ENCODE data around the gene QKI.

DNA sequence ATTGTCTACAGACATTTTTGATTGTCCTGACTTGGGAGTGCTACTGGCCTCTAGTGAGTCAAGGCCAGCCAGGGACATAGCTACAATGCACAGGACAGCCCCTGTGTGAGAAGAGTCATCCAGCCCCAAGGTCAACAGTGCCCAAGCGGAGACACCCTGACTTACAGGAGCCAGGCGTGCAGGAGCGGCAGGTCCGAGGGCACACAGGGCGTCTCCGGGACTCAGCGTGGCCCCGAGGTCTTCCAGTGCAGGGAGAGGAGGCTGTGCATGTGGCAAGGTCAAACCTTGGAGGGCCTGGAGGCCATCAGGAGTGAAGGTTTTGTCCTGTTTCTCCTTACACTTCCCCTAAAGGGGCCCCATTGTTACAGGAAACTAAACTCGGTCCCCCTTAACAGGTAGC, 41.3 kb upstream of the QKI start:
- TF ChIP-seq, protein P1, sequence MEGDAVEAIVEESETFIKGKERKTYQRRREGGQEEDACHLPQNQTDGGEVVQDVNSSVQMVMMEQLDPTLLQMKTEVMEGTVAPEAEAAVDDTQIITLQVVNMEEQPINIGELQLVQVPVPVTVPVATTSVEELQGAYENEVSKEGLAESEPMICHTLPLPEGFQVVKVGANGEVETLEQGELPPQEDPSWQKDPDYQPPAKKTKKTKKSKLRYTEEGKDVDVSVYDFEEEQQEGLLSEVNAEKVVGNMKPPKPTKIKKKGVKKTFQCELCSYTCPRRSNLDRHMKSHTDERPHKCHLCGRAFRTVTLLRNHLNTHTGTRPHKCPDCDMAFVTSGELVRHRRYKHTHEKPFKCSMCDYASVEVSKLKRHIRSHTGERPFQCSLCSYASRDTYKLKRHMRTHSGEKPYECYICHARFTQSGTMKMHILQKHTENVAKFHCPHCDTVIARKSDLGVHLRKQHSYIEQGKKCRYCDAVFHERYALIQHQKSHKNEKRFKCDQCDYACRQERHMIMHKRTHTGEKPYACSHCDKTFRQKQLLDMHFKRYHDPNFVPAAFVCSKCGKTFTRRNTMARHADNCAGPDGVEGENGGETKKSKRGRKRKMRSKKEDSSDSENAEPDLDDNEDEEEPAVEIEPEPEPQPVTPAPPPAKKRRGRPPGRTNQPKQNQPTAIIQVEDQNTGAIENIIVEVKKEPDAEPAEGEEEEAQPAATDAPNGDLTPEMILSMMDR (conservative IDR thresholded peaks at IDR 0.05), result no peak
- TF ChIP-seq EZH2 (IDR thresholded peaks at IDR 0.05; ENCODE audit: low read depth), result no peak

All from PC-9 (cell line).